ENCODE data around the gene SGMS2. TPM values are rescaled to one million over a fixed set of nuclear protein-coding genes. Genes with fewer than 3 reads are reported as not detected.
A peak's percentile ranks its signal among the peaks of the same experiment; 100 is the strongest.

The SGMS2 gene
- polyA plus RNA-seq (2011; rRNA removed) (22.6 and 40.0 TPM in 2 replicates), polyA minus RNA-seq (2011; rRNA and poly(A)+ RNA removed) (47.5 and 49.8 TPM in 2 replicates)

DNA sequence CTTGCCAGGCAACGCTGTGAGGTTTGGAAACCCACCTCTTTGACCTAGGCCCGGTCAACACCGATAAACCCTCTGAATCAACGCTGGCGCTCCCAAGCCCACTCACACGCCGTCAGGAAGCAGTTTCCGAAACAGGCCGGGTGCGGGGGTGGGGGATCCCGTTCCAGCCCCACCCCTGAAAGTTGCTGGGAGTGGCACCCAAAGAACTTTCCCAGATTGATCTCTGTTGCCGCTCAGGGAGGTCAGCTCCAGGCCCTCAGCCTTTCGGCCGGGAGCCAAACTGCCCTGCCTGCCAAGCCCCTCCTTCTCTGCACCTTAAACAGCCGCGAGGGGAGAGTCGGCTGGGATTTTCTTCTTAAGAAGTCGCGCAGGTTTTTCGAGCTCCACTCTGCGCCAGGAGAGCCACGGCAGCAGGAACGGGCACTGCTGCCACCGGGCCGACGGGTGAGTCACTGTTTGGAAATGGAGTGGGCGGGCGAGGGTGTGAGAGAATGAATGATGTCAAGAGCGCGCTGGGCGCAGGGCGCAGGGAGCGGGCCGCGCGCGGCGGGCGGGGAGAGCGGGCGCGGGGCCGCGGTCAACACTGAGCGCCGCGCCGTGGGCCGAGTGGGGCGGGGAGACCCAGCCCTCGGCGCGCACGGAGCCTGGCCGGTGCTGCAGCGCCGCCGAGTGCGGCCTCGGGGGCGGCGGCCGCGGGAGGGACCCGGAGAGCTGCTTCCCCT lies at the start of gene SGMS2:
TSS of gene SGMS2 (plus strand) at position 583 of the 722 bp plus-strand sequence. CDS start 70,622 bp downstream, outside the sequence.
- Histone ChIP-seq H3K36me3 (ENCODE audit: control insufficient read depth, insufficient read depth, low read length) (no peaks in the 10 kb centered on the region), H3K4me3 (ENCODE audit: low read depth, low read length) (peak within 1 kb of the TSS; percentile 59), H3K27me3 (ENCODE audit: control insufficient read depth, insufficient read depth, low read length) (no peaks in the 10 kb centered on the region)
- TF ChIP-seq CTCF (IDR thresholded peaks at IDR 0.05; ENCODE audit: insufficient read depth, low read depth, low read length), result no peak
- POLR2A ChIA-PET, result interaction anchor here (0.6 kb wide), 1 partner anchor 21 kb away, joined by 3 read pairs; no protein-coding TSS in a partner anchor
- CTCF ChIA-PET, result interaction anchor here (0.7 to 1.4 kb wide), 4 partner anchors 14 to 88 kb away, joined by 3 read pairs; no protein-coding TSS in a partner anchor
- peak; percentile 41 for DNase-seq (ENCODE audit: low read depth)

GRCh38 chr4:107777890-107778289 lies 46.8 kb upstream of the SGMS2 start:
- Histone ChIP-seq H3K4me3 (ENCODE audit: low read depth, low read length) (no peak overlapping the region), H3K36me3 (ENCODE audit: control insufficient read depth, insufficient read depth, low read length) (no peaks in the 10 kb centered on the region), H3K27me3 (ENCODE audit: control insufficient read depth, insufficient read depth, low read length) (no peaks in the 10 kb centered on the region)
- POLR2A ChIA-PET, result no interaction called here
- no peak for TF ChIP-seq CTCF (IDR thresholded peaks at IDR 0.05; ENCODE audit: insufficient read depth, low read depth, low read length)
- no peak for DNase-seq (ENCODE audit: low read depth)
- CTCF ChIA-PET, result interaction anchor here (1.3 kb wide), 1 partner anchor 10 kb away, joined by 5 read pairs; no protein-coding TSS in a partner anchor

GRCh38 chr4:107778784-107779530 lies 45.8 kb upstream of the SGMS2 start:
- Histone ChIP-seq H3K4me3 (ENCODE audit: low read depth, low read length) (no peak overlapping the region), H3K36me3 (ENCODE audit: control insufficient read depth, insufficient read depth, low read length) (no peaks in the 10 kb centered on the region), H3K27me3 (ENCODE audit: control insufficient read depth, insufficient read depth, low read length) (no peaks in the 10 kb centered on the region)
- CTCF ChIA-PET, result interaction anchor here (1.3 kb wide), 1 partner anchor 11 kb away, joined by 5 read pairs; no protein-coding TSS in a partner anchor
- no peak for DNase-seq (ENCODE audit: low read depth)
- POLR2A ChIA-PET, result no interaction called here
- no peak for TF ChIP-seq CTCF (IDR thresholded peaks at IDR 0.05; ENCODE audit: insufficient read depth, low read depth, low read length)

DNA sequence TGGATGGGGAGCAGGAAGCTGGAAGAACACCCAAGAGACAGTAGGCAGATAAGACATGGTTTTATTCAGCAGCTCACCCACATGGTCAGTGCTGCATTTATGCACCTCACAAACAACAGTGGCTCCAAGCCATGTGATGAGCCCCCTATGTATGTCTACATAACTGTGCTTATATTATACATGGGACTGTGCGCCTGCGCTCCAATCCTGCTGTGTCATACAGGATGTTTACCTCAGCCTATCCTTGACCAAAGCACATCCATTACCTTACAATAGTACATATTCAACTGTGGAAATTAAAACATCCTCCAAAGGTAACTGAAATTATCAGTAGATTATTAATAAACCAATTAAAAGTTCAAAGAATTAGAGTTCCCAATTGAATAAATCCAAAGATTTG lies 44.1 kb upstream of the SGMS2 start:
- Histone ChIP-seq H3K36me3 (ENCODE audit: control insufficient read depth, insufficient read depth, low read length) (no peaks in the 10 kb centered on the region), H3K27me3 (ENCODE audit: control insufficient read depth, insufficient read depth, low read length) (no peaks in the 10 kb centered on the region), H3K4me3 (ENCODE audit: low read depth, low read length) (no peak overlapping the region)
- CTCF ChIA-PET, result interaction anchor here (1.1 kb wide), 1 partner anchor 16 kb away, joined by 3 read pairs; no protein-coding TSS in a partner anchor
- DNase-seq (ENCODE audit: low read depth), result no peak
- no peak for TF ChIP-seq CTCF (IDR thresholded peaks at IDR 0.05; ENCODE audit: insufficient read depth, low read depth, low read length)
- POLR2A ChIA-PET, result no interaction called here

DNA sequence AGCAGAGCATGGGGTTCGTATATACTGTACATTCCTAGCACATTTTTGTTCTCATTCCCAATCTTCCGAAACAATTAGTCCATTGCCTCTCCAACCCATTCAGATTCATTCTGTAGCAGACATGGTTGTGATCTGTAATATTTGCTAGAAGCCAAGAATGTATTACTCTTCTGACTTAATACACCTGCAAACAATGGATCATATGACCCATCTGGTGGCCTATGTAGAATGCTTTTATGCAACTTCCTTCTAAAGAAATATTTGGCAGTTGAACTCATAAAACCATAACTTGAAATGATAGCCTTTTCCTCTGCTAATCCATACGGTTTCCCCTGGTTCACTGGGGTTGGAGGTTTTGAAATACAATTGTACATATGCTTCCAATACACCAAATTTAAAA lies 32.8 kb upstream of the SGMS2 start:
- ChIA-PET CTCF (interaction anchor here (0.9 kb wide), 1 partner anchor 33 kb away, joined by 3 read pairs; no protein-coding TSS in a partner anchor), POLR2A (no interaction called here)
- Histone ChIP-seq H3K36me3 (ENCODE audit: control insufficient read depth, insufficient read depth, low read length) (no peaks in the 10 kb centered on the region), H3K4me3 (ENCODE audit: low read depth, low read length) (no peak overlapping the region), H3K27me3 (ENCODE audit: control insufficient read depth, insufficient read depth, low read length) (peaks cover 7% of the 10 kb centered on the region)
- DNase-seq (ENCODE audit: low read depth), result no peak
- TF ChIP-seq CTCF (IDR thresholded peaks at IDR 0.05; ENCODE audit: insufficient read depth, low read depth, low read length), result no peak
